ENCODE results near the gene CERT1.
"Not testable (repeated sequence)": the region's sequence is repeated elsewhere in the genome, so short reads cannot be mapped to it uniquely, and the experiment has no call there.

Gene CERT1

GRCh38 chr5:75341934-75342333 lies 169.5 kb downstream of the CERT1 start:
- no peak for DNase-seq (ENCODE audit: low read depth)

GRCh38 chr5:75340714-75341478 lies 170.5 kb downstream of the CERT1 start:
- no peak for DNase-seq (ENCODE audit: low read depth)

DNA sequence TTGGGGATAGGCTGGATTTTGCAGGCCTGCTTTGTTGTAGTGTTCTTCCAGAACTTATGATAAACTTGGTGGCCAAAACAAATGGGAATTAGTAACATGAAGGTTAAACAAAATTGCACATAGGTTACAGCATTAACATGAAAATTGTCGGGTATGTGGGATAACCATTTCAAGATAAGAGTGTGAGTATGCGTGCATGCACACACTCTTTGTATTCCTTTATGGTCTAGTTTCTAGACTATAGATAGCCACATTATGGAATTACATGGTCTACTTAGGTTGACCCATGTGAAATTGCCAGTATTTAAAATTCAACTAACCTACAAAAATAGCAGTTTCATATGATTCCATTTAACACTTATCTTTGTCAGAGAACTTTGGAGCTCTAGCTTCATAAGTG lies 173.0 kb downstream of the CERT1 start:
- DNase-seq (ENCODE audit: low read depth) = no peak

DNA sequence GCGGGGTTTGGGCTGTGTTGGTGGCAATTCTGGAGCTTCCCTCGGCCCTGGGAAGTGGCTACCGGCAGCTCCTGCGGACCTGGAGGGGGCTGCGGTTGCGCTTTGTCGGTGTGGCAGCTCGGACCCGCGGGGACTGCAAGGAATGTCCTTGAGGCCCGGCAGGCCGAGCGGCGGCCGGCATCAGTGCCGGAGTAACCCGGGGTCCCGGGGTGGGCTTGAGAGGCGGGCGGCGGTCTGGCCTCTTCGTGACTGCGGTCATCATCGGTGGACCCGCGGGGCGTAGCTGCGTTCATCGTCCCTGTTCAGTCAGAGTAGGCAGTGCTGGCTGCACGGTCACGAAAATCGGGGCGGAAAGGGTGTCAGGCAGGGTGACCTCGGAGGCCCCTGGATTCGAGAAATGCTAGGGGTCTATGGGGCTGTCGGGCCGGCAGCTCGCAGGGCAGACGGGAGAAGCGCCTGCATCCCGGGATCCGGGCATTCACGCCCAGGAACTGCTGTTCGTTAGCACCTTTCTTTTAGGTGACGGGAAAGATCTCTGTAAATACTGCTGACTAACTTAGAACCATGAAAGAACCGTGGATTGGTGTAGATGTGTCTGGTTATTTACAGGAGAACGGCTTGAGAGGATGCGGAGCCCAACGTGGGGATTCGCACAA lies 173.9 kb downstream of the CERT1 start:
- DNase-seq (ENCODE audit: low read depth) = no peak

DNA sequence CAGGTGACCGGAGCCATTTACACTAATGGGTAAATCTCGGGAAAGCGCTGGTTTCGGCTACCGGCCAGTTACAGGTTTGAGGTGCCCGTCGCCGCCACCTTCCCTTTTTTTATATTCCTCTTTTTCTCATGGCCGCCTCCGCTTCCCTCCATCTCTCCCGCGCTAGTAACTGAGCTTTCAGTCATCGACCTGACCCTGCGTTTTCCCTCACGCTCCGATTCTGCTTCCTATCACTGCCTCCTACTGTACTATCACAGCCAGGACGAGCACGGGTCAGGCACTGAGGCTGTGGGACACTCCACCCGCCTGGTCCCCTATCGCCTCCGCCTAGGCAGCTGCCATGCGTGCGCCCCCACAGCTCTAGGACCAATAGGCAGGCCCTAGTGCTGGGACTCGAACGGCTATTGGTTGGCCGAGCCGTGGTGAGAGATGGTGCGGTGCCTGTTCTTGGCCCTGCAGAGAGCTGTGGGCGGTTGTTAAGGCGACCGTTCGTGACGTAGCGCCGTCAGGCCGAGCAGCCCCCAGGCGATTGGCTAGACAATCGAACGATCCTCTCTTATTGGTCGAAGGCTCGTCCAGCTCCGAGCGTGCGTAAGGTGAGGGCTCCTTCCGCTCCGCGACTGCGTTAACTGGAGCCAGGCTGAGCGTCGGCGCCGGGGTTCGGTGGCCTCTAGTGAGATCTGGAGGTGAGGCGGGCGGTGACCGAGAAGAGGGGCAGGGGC lies 174.7 kb downstream of the CERT1 start, which contains the start of gene HMGCR:
Gene HMGCR (plus strand): TSS at position 606 of the 722 bp plus-strand sequence. CDS start 5,386 bp downstream, outside the sequence.
- peak; percentile 94 for DNase-seq (ENCODE audit: low read depth)

- no peak for DNase-seq (ENCODE audit: low read depth)
Observed at GRCh38 chr5:75335952-75336614, 175.3 kb downstream of the CERT1 start.

DNA sequence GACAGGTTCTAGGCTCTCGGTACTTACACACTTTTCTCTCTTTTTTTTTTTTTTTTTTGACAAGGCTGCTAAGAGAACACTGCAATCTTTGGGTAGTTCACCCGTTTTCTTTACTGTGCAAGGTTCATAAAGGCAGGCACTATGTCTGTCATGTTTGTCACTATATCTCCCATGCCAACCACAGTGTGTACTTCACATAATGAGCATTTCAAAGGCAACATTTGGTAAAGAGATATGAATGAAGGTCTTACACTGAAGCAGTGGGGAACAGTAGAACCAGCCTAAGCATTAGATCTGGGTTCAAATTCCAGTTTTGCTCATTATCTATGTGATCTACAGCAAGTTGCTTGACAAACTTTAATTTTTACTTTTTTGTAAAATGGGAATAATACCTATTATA lies 175.9 kb downstream of the CERT1 start:
- DNase-seq (ENCODE audit: low read depth) = no peak

DNA sequence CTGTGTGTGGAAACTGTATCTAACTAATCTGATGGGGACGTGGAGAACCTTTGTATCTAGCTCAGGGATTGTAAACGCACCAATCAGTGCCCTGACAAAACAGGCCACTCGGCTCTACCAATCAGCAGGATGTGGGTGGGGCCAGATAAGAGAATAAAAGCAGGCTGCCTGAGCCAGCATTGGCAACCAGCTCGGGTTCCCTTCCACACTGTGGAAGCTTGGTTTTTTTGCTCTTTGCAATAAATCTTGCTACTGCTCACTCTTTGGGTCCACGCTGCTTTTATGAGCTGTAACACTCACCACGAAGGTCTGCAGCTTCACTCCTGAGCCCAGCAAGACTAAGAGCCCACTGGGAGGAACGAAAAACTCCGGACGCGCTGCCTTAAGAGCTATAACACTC lies 177.0 kb downstream of the CERT1 start:
- DNase-seq (ENCODE audit: low read depth) = not testable (repeated sequence)

DNA sequence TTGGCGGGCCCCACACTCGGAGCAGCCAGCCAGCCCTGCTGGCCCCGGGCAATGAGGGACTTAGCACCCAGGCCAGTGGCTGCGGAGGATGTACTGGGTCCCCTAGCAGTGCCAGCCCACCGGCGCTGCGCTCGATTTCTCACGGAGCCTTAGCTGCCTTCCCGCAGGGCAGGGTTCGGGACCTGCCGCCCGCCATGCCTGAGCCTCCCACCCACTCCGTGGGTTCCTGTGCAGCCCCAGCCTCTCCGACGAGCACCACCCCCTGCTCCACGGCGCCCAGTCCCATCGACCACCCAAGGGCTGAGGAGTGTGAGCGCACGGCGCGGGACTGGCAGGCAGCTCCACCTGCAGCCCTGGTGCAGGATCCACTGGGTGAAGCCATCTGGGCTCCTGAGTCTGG lies 177.7 kb downstream of the CERT1 start:
- DNase-seq (ENCODE audit: low read depth) = not testable (repeated sequence)

DNA sequence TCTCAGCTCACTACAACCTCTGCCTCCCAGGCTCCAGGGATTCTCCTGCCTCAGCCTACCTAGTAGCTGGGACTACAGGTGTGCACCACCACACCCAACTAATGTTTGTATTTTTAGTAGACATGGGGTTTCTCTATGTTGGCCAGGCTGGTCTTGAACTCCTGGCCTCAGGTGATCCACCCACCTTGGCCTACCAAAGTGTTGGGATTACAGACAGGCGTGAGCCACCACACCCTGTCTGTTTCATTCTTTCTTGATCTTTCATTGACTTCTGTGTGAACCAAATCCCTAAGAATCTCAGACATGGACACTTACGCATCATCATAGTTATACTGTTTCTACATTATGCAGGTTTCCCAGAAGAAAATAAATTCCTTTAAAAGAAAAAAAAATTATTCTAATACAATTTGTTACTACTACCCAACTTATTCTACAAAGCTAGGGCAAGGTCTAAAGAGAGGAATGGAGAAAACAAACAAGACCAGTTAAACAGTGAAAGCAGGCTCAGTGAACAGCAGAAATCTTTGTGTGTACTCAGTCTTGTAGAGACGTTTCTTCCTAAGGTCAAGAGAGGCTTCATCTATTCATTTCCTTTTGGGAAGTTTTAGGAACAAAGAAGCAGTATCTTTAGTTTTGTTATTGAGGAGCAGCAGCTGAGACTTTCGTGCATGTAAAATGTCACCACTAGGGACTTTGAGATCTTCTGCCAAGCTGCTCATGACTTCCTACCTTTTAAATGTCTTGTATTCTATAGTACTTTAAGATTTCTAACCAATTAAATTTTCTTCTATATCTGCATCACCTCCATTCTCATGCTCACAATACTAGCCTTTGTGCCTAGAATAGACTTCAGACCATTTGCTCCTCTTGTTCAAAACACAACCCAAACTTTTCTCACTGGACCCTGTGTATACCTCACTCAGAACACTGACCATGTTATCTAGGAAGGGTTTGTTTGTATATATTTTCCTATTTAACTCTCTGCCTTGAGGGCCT lies 180.0 kb downstream of the CERT1 start:
- DNase-seq (ENCODE audit: low read depth) = no peak

- DNase-seq (ENCODE audit: low read depth) = no peak
Observed at GRCh38 chr5:75330404-75330803, 181.0 kb downstream of the CERT1 start.

All from activated T-cell treated with anti-CD3 and anti-CD28 coated beads for 48 hours (primary cell).